Gastrocnemius medialis (tissue), 4 donors: Measurements from ENCODE around the gene ASTN2.

Experiments
- CTCF ChIP-seq, 5 experiments: fragments of 450-650 bp in 3 of 5; fragments of 200-600 bp in 2 of 5; sonication (generic) in 2 of 5; IDR thresholded peaks in 4 of 5; conservative IDR thresholded peaks in 1 of 5; 1 replicate in 4 of 5; 2 replicates in 1 of 5; pipeline ENCODE4 v1.5.1; 2016 to 2019; ENCODE audit warnings: antibody characterized with exemption in 5 of 5, mild to moderate bottlenecking in 3 of 5, moderate library complexity in 3 of 5
- POLR2A ChIP-seq, 2 donors: fragments of 450-650 bp; IDR thresholded peaks; one replicate each; pipeline ENCODE4 v1.6.1; 2017; ENCODE audit warnings: antibody characterized with exemption in 2 of 2, mild to moderate bottlenecking in 2 of 2, moderate library complexity in 2 of 2

- no peak for TF ChIP-seq CTCF (IDR thresholded peaks at IDR 0.05 in 4 of 5, conservative IDR thresholded peaks at IDR 0.05 in 1 of 5)
- TF ChIP-seq POLR2A (IDR thresholded peaks at IDR 0.05), result no peak
Measured at GRCh38 chr9:117084221-117084620, 330.6 kb downstream of the ASTN2 start.
